ENCODE results near the gene FBXW10. TPM values are rescaled to one million over a fixed set of nuclear protein-coding genes. Genes with fewer than 3 reads are reported as not detected.
"Not testable (repeated sequence)": the region's sequence is repeated elsewhere in the genome, so short reads cannot be mapped to it uniquely, and the experiment has no call there.

Gene FBXW10
- total RNA-seq (2014; rRNA removed; shearing (Covaris generic); ENCODE audit: low replicate concordance): not detected in 2 replicates

- not testable (repeated sequence) for H4K20me1 ChIP-seq (ENCODE audit: insufficient read depth, low read depth, low read length); H2AFZ ChIP-seq (ENCODE audit: low read length); H3K36me3 ChIP-seq (ENCODE audit: insufficient read depth, low read length); H3K4me2 ChIP-seq (ENCODE audit: low read depth, low read length, poor library complexity, severe bottlenecking); H3K79me2 ChIP-seq (ENCODE audit: low read length); H3K4me1 ChIP-seq (ENCODE audit: low read length); DNase-seq; H3K9me2 ChIP-seq (replicated peaks; ENCODE audit: insufficient read depth, low read length); H3K27me3 ChIP-seq (ENCODE audit: low read length); H3K9ac ChIP-seq (ENCODE audit: low read length); H3K27ac ChIP-seq (ENCODE audit: low read length); H3K4me3 ChIP-seq (ENCODE audit: low read length); H3K9me3 ChIP-seq (ENCODE audit: low read length)
Measured at GRCh38 chr17:18743699-18744421, at the start of gene FBXW10. FBXW10 (plus strand) TSS chr17:18744054; CDS start chr17:18744245, 191 bp downstream.

GRCh38 chr17:18695143-18695542 lies 48.7 kb upstream of the FBXW10 start:
- not testable (repeated sequence) for H3K9me3 ChIP-seq (ENCODE audit: low read length); H3K4me1 ChIP-seq (ENCODE audit: low read length); H3K27me3 ChIP-seq (ENCODE audit: low read length); H3K27ac ChIP-seq (ENCODE audit: low read length); DNase-seq; H3K36me3 ChIP-seq (ENCODE audit: insufficient read depth, low read length); H3K9me2 ChIP-seq (replicated peaks; ENCODE audit: insufficient read depth, low read length); H3K4me3 ChIP-seq (ENCODE audit: low read length); H3K4me2 ChIP-seq (ENCODE audit: low read depth, low read length, poor library complexity, severe bottlenecking); H3K9ac ChIP-seq (ENCODE audit: low read length); H2AFZ ChIP-seq (ENCODE audit: low read length); H3K79me2 ChIP-seq (ENCODE audit: low read length); H4K20me1 ChIP-seq (ENCODE audit: insufficient read depth, low read depth, low read length)

GRCh38 chr17:18698473-18699103 lies 45.3 kb upstream of the FBXW10 start:
- H3K79me2 ChIP-seq (ENCODE audit: low read length); H4K20me1 ChIP-seq (ENCODE audit: insufficient read depth, low read depth, low read length); H3K9me2 ChIP-seq (replicated peaks; ENCODE audit: insufficient read depth, low read length); H3K36me3 ChIP-seq (ENCODE audit: insufficient read depth, low read length); H3K27ac ChIP-seq (ENCODE audit: low read length); H3K27me3 ChIP-seq (ENCODE audit: low read length); H3K9me3 ChIP-seq (ENCODE audit: low read length); H3K4me1 ChIP-seq (ENCODE audit: low read length): not testable (repeated sequence)
- peak overlapping the region; percentile 72 for H3K4me2 ChIP-seq (ENCODE audit: low read depth, low read length, poor library complexity, severe bottlenecking)
- DNase-seq: peak; percentile 41
- H2AFZ ChIP-seq (ENCODE audit: low read length): peak overlapping the region; percentile 89
- H3K4me3 ChIP-seq (ENCODE audit: low read length): peak overlapping the region; percentile 71
- peak overlapping the region; percentile 67 for H3K9ac ChIP-seq (ENCODE audit: low read length)

- not testable (repeated sequence) for H2AFZ ChIP-seq (ENCODE audit: low read length); H3K36me3 ChIP-seq (ENCODE audit: insufficient read depth, low read length); H3K4me3 ChIP-seq (ENCODE audit: low read length); H3K9ac ChIP-seq (ENCODE audit: low read length); H4K20me1 ChIP-seq (ENCODE audit: insufficient read depth, low read depth, low read length); H3K79me2 ChIP-seq (ENCODE audit: low read length); H3K9me2 ChIP-seq (replicated peaks; ENCODE audit: insufficient read depth, low read length); H3K4me1 ChIP-seq (ENCODE audit: low read length); H3K27me3 ChIP-seq (ENCODE audit: low read length); DNase-seq; H3K4me2 ChIP-seq (ENCODE audit: low read depth, low read length, poor library complexity, severe bottlenecking); H3K9me3 ChIP-seq (ENCODE audit: low read length); H3K27ac ChIP-seq (ENCODE audit: low read length)
Measured at GRCh38 chr17:18705955-18706354, 37.9 kb upstream of the FBXW10 start.

- not testable (repeated sequence) for H3K27ac ChIP-seq (ENCODE audit: low read length); H3K9me3 ChIP-seq (ENCODE audit: low read length); H3K4me2 ChIP-seq (ENCODE audit: low read depth, low read length, poor library complexity, severe bottlenecking); H4K20me1 ChIP-seq (ENCODE audit: insufficient read depth, low read depth, low read length); H3K36me3 ChIP-seq (ENCODE audit: insufficient read depth, low read length); H3K4me1 ChIP-seq (ENCODE audit: low read length); H3K9ac ChIP-seq (ENCODE audit: low read length); H3K4me3 ChIP-seq (ENCODE audit: low read length); H3K9me2 ChIP-seq (replicated peaks; ENCODE audit: insufficient read depth, low read length); H3K79me2 ChIP-seq (ENCODE audit: low read length); H2AFZ ChIP-seq (ENCODE audit: low read length); H3K27me3 ChIP-seq (ENCODE audit: low read length); DNase-seq
Measured at GRCh38 chr17:18708215-18708614, 35.6 kb upstream of the FBXW10 start.

- H3K36me3 ChIP-seq (ENCODE audit: insufficient read depth, low read length); H3K27ac ChIP-seq (ENCODE audit: low read length); H3K9ac ChIP-seq (ENCODE audit: low read length); H3K4me3 ChIP-seq (ENCODE audit: low read length); H3K4me2 ChIP-seq (ENCODE audit: low read depth, low read length, poor library complexity, severe bottlenecking); H3K4me1 ChIP-seq (ENCODE audit: low read length); H4K20me1 ChIP-seq (ENCODE audit: insufficient read depth, low read depth, low read length); H3K9me3 ChIP-seq (ENCODE audit: low read length); H3K9me2 ChIP-seq (replicated peaks; ENCODE audit: insufficient read depth, low read length); H3K27me3 ChIP-seq (ENCODE audit: low read length); H2AFZ ChIP-seq (ENCODE audit: low read length); H3K79me2 ChIP-seq (ENCODE audit: low read length): not testable (repeated sequence)
- peak; percentile 77 for DNase-seq
Measured at GRCh38 chr17:18712354-18712999, 31.4 kb upstream of the FBXW10 start.

GRCh38 chr17:18718643-18719427 lies 25.0 kb upstream of the FBXW10 start:
- H3K4me2 ChIP-seq (ENCODE audit: low read depth, low read length, poor library complexity, severe bottlenecking): not testable (repeated sequence)

More at GRCh38 chr17:18718643-18719427, 25.0 kb upstream of the FBXW10 start:
- not testable (repeated sequence) for H4K20me1 ChIP-seq (ENCODE audit: insufficient read depth, low read depth, low read length); H3K27me3 ChIP-seq (ENCODE audit: low read length); DNase-seq; H3K9ac ChIP-seq (ENCODE audit: low read length); H3K9me3 ChIP-seq (ENCODE audit: low read length); H3K36me3 ChIP-seq (ENCODE audit: insufficient read depth, low read length); H3K27ac ChIP-seq (ENCODE audit: low read length); H2AFZ ChIP-seq (ENCODE audit: low read length); H3K79me2 ChIP-seq (ENCODE audit: low read length); H3K4me1 ChIP-seq (ENCODE audit: low read length); H3K4me3 ChIP-seq (ENCODE audit: low read length); H3K9me2 ChIP-seq (replicated peaks; ENCODE audit: insufficient read depth, low read length)
